ENCODE measurements around the gene ABCC3. TPM values are rescaled to one million over a fixed set of nuclear protein-coding genes. Genes with fewer than 3 reads are reported as not detected.

The ABCC3 gene
- total RNA-seq, 1 donor from 2014 or later: not detected

DNA sequence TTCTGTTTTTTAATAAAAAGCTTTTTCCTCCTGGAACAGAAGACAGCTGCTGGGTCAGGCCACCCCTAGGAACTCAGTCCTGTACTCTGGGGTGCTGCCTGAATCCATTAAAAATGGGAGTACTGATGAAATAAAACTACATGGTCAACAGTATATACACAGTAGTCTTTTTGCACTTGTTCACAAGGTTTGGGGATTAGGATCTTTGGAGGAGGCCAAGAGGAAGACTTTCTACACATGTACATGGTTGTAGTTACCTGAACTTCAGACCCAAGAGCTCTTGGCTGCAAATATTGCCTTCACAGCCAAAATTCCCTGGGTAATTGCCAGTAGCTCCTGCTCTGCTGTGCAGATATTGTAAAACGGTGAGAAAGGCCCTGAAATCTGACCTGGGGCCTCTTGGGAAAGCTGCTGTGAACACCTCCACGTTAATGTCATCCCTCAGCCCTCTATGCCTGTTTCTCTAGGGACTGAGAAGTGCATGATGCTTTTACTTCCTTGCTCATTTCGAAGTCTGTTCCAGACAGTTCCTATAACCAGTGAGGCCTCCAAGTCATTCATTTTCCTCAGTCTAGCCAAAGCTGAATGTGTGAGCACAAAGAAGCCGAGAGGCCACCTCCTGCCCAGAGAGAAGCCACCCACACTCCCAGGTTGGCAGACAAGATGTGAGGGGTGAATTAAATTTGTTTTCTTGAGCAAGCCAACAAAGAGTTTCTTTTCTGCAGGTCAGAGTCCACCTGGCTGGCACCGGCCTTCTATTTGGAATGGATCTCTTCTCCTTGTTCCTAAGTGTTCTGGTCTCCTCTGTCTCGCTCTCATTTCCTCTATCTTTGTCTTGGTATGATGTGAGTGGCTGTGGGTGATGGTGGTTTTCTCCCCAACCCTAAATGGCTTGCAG, 57.1 kb downstream of the ABCC3 start:
- Mint-ChIP-seq H3K9me3 (ENCODE audit: unreplicated experiment) (peaks cover 4% of the 10 kb centered on the region), H3K4me1 (ENCODE audit: low read depth, unreplicated experiment) (peaks cover 46% of the 10 kb centered on the region), H3K27ac (ENCODE audit: unreplicated experiment) (peak overlapping the region; percentile 77), H3K36me3 (ENCODE audit: unreplicated experiment) (peaks cover 1% of the 10 kb centered on the region), H3K4me3 (ENCODE audit: unreplicated experiment) (peak overlapping the region; percentile 42), H3K27me3 (ENCODE audit: unreplicated experiment) (peaks cover 2% of the 10 kb centered on the region)
- TF ChIP-seq, protein P1, sequence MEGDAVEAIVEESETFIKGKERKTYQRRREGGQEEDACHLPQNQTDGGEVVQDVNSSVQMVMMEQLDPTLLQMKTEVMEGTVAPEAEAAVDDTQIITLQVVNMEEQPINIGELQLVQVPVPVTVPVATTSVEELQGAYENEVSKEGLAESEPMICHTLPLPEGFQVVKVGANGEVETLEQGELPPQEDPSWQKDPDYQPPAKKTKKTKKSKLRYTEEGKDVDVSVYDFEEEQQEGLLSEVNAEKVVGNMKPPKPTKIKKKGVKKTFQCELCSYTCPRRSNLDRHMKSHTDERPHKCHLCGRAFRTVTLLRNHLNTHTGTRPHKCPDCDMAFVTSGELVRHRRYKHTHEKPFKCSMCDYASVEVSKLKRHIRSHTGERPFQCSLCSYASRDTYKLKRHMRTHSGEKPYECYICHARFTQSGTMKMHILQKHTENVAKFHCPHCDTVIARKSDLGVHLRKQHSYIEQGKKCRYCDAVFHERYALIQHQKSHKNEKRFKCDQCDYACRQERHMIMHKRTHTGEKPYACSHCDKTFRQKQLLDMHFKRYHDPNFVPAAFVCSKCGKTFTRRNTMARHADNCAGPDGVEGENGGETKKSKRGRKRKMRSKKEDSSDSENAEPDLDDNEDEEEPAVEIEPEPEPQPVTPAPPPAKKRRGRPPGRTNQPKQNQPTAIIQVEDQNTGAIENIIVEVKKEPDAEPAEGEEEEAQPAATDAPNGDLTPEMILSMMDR (IDR thresholded peaks at IDR 0.05; ENCODE audit: partially characterized antibody, unreplicated experiment): no peak
- no peak for DNase-seq

DNA sequence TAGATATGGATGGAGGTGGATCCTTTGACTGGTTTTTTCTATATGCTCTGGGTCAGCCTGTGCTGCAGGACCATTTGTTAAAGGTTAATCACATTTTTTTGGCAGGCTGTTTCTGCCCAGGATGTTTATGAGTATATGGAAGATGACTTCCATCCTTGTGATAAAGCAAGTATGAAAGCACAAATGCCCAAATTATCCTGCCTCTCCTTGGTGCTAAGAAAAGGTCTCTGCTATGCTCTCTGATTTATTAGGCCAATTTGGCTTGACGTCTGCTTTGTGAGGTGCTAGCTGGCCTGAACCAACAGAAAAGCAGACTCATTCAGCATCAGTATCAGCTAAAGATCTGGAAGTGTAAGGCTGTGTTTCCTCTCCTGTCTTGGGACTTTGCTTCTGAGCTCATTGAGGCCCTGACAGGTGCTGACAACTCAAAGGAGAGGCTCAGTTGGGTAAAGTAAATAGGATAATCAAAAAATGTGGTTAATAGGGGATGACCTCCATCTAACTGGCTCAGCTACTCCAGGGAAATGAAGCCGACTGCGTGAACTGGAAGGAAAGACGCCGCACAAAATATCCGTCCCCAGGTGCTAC, 57.9 kb downstream of the ABCC3 start:
- DNase-seq: no peak
- Mint-ChIP-seq H3K9me3 (ENCODE audit: unreplicated experiment) (peaks cover 4% of the 10 kb centered on the region), H3K4me1 (ENCODE audit: low read depth, unreplicated experiment) (peaks cover 48% of the 10 kb centered on the region), H3K27ac (ENCODE audit: unreplicated experiment) (no peak overlapping the region), H3K27me3 (ENCODE audit: unreplicated experiment) (peaks cover 2% of the 10 kb centered on the region), H3K4me3 (ENCODE audit: unreplicated experiment) (peak overlapping the region; percentile 42), H3K36me3 (ENCODE audit: unreplicated experiment) (peaks cover 5% of the 10 kb centered on the region)
- TF ChIP-seq, protein P1 (IDR thresholded peaks at IDR 0.05; ENCODE audit: partially characterized antibody, unreplicated experiment): no peak

DNA sequence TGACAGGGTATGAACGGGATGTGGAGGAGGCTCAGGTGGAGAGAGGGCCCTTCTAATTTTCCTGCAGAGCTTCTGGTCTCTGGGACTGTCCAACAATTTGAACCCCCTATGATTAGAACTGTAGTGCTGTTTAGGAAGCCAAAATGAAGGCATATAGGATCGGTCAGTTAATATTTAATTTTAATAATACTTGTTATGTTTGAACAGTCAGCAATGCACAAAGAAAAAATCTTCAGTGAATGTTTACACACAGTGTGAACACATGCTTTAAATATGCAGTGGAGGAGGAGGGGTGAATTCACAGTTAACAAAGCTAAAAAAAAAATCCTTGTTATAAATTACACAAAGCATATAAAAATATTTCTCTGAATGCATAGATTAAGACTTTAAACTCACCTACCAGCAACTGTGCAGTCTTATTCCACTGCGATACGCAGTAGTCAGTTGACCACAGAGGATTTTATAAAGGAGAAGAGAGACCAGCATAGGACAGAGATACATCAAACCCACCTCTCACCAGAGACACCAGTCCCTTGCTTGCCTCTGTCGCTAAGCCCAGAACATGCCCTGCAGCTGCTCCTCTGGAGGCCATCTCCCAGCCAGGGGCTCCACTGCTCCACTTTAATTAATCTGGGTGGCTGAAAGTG, 58.5 kb downstream of the ABCC3 start:
- TF ChIP-seq, protein P1 (IDR thresholded peaks at IDR 0.05; ENCODE audit: partially characterized antibody, unreplicated experiment): no peak
- peaks cover 5% of the 10 kb centered on the region for H3K36me3 Mint-ChIP-seq (ENCODE audit: unreplicated experiment)
- peaks cover 48% of the 10 kb centered on the region for H3K4me1 Mint-ChIP-seq (ENCODE audit: low read depth, unreplicated experiment)
- peaks cover 2% of the 10 kb centered on the region for H3K27me3 Mint-ChIP-seq (ENCODE audit: unreplicated experiment)
- H3K9me3 Mint-ChIP-seq (ENCODE audit: unreplicated experiment): peaks cover 4% of the 10 kb centered on the region
- no peak overlapping the region for H3K27ac Mint-ChIP-seq (ENCODE audit: unreplicated experiment)
- H3K4me3 Mint-ChIP-seq (ENCODE audit: unreplicated experiment): no peak overlapping the region
- DNase-seq: no peak

DNA sequence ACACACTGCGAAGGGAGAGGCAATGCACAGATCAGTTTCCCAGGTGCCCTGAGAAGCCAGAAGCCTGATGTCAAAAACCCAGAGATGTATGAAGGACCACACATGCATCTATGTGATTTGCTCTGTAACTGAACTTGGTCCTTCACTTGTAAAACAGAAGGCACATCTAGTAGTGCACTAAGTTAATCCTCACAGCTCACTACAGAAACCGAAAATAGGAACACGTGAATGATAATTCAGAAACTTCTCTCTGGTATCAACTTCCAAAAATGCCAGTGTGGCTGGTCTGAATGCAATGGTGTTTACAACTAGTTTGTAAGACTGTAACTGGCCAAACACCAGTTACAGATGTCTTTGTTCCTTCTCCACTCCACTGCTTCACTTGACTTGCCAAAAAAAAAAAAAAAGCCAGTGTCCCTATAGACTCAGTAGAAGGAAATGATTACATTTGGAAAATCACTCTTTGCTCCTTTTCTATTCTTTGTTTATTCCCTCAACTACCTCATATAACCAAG, 61.7 kb downstream of the ABCC3 start:
- no peak for DNase-seq
- TF ChIP-seq, protein P1 (IDR thresholded peaks at IDR 0.05; ENCODE audit: partially characterized antibody, unreplicated experiment): no peak
- peaks cover 30% of the 10 kb centered on the region for H3K4me1 Mint-ChIP-seq (ENCODE audit: low read depth, unreplicated experiment)
- no peaks in the 10 kb centered on the region for H3K9me3 Mint-ChIP-seq (ENCODE audit: unreplicated experiment)
- H3K27ac Mint-ChIP-seq (ENCODE audit: unreplicated experiment): no peak overlapping the region
- H3K4me3 Mint-ChIP-seq (ENCODE audit: unreplicated experiment): no peak overlapping the region
- peaks cover 5% of the 10 kb centered on the region for H3K36me3 Mint-ChIP-seq (ENCODE audit: unreplicated experiment)
- H3K27me3 Mint-ChIP-seq (ENCODE audit: unreplicated experiment): no peaks in the 10 kb centered on the region
